ENCODE data around the gene TMEM209.
"Not testable (repeated sequence)": the region's sequence is repeated elsewhere in the genome, so short reads cannot be mapped to it uniquely, and the experiment has no call there.

The TMEM209 gene

DNA sequence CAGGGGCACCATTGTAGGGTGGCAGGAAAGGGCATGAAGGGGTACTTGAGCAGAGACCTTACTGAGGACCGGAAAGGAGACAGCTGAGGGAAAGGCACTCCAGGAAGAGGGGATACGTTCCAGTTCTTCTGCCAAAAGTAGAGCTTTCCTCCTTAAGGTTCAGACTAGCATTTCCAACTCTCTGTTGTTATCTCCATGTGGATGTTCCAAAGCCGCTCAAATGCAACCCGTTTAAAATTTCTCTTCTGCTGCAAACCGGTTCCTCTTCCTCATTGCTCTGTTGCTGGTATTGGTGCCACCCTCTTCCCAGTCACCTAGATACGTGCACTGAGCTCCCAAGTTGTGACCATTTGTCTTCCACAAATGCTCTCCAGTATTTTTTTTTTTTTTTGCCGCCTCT, 47.5 kb downstream of the TMEM209 start:
- no peak for DNase-seq

DNA sequence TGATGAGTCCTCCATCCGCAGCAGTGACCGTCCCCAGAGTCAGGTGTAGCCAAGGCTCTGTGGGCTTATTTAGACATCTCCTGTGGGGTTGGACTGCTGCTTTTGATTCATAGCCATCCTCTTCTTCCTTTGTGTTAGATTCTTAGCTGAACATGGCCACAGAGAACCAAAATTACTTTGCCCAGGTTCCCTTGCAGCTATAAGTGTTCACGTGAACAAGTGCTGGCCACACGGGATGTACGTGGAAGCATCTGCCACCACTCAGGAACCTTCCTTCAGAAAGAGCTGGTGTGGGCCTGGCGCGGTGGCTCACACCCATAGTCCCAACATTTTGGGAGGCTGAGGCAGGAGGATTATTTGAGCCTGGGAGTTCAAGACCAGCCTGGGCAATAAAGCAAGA, 49.1 kb downstream of the TMEM209 start:
- no peak for DNase-seq

DNA sequence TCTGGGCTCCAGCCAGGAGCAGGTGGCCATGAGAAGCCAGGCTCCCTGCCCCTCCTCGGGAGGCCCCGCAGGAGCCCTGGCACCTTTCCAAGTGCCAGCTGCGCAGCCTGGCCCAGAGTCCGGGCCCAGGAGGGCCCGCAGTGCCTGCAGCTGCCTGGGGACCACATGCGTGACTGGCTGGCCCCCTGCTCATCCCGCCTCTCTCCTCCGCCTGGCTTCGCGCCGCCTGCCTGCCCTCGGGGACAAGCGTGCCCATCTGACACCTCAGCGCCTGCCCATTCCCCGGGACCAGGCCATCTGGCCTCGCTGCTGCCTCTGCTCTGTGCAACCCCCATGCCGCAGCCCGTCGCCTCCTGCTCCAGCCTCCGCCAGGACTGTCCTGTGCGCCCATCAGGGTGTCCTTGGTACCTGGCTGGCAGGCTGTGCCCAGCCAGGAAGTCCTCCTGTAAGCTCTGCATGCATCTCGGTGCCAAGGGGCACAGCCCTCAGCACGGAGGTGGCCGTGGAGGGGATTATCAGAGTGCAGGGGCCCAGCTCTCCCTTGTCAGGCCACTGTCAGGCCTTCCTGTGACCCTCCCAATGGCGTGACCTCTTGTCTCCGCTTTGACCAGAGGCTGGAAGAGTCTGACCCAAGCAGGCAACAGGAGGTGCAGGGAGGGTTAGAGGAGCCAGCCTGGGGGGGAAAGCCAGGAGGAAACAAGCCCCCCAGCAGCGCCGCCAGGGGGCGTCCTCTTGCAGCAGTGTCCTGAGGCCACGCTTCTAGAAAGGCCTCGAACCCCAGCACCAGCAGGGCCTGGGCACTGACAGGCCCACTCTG, 50.5 kb downstream of the TMEM209 start:
- DNase-seq: no peak

DNA sequence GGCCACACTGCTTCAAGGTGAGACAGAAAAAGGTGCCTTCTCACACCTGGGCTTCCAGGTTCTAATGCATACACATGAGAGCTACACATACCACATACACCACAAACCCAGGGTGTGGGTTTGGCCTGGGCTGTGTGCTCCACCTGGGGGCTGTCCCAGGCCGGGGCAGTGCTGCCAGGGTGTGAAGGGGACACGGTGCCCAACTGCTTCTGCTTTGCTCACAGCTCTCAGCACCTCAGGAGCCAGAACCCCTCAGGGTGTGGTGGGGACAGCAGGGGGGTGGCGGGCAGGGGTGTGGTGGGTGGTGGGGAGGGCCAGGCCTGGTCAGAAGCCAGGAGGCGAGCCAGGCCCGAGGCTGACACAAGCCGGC, 51.1 kb downstream of the TMEM209 start:
- DNase-seq: no peak

DNA sequence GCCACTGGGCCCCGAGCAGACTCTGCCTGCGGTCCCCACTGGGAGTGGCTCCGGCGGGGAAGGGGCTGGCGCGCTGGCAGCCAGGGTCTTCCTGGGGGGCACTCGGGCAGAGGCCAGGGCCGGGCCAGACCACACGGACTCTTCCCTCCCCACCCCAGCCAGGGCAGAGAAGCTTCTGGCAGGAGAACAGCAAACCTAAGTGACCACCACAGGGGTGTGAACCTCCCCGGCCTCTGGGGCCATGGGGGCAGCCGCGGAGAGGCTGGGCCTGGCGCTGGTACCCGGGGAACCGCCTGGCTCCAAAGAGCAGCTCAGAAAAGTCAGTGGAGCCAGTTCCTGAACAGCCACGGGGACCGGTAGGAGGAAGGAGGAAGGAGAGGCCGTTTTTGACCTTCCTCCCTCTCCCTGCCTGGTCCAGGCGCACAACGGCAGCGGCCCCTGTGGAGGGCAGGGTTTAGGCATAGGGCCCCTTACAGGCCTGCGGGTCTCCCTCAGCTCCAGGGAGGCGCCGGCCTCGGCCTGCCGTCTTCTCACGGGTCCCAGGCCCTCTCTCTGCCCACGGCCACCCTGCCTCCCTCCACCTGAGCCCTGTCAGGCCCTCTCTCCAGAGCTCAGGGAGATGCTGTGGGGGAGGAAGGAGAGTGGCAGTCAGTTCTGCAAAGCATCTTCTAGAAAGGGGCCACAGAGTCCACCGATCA, 51.8 kb downstream of the TMEM209 start:
- DNase-seq: no peak

DNA sequence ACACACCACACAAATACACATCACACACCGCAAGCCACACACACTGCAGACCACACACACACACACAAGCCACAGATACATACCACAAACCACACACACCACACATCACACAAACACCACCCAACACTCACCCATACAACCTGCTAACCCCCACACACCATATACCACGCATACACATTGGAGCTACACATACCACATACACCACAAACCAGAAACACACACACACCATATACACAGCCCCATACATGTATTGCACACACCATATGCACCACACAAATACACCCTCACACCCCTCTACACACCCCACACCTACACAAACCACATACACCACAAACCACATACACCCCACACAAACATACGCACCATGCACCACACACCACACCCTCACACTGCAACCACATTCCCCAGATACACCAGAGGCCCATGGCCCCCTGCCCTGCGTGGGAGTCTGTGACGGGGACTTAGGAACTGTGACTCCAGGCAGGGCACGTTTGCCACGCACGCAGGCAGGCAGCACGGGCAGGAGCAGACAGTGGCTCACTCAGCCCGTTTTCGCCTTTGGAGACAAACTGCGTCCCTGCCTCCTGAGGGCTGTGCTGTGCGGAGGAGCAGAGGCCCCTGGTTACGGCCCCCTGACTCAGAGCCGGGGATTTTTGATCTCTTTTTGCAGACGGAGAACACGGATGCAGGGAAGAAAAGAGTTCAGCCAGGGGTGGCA, 52.6 kb downstream of the TMEM209 start:
- DNase-seq: no peak

DNA sequence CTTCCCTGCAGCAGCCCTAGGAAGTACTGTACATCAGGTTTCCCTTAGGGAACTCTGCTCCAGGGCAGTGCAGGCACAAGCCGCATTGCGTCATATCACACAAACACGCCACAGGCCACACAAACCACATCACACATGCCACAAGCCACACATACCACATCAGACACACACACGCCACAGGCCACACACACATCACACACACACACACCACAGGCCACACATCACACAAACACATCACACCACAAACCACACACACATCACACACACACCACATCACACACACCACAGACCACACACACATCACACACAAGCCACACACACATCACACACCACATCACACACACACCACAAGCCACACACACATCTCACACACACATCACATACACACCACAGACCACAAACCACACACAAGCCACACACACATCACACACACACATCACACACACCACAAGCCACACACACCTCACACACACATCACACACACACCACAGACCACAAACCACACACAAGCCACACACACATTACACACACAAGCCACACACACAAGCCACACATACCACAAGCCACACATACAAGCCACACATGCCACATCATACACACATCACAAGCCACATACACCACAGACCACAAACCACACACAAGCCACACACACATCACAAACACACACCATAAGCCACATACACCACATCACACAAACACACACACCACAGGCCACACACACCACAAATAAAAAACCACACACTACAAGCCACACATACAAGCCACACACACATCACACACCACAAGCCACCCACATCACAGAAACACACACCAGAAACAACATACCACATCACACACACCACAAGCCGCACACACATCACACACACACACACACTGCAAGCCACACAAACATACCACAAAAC, 53.4 kb downstream of the TMEM209 start:
- no peak for DNase-seq

DNA sequence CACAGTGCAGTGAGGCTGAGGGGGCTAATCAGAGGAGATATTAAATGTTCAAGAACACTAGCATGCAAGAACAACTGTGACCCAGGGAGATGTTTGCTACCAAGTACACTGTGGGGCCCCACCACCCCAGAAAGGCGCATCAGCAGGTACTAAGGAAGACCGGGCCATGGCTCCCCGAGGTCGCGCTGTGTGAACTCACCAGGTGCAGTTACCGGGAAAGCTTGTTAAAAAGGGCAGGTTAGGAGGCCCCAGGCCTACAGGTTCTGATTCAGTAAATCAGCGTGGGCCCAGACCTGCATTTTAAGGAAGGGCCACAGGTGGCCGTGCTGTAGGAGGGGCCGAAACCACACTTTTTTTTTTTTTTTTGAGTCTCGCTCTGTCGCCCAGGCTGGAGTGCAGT, 54.6 kb downstream of the TMEM209 start:
- no peak for DNase-seq

DNA sequence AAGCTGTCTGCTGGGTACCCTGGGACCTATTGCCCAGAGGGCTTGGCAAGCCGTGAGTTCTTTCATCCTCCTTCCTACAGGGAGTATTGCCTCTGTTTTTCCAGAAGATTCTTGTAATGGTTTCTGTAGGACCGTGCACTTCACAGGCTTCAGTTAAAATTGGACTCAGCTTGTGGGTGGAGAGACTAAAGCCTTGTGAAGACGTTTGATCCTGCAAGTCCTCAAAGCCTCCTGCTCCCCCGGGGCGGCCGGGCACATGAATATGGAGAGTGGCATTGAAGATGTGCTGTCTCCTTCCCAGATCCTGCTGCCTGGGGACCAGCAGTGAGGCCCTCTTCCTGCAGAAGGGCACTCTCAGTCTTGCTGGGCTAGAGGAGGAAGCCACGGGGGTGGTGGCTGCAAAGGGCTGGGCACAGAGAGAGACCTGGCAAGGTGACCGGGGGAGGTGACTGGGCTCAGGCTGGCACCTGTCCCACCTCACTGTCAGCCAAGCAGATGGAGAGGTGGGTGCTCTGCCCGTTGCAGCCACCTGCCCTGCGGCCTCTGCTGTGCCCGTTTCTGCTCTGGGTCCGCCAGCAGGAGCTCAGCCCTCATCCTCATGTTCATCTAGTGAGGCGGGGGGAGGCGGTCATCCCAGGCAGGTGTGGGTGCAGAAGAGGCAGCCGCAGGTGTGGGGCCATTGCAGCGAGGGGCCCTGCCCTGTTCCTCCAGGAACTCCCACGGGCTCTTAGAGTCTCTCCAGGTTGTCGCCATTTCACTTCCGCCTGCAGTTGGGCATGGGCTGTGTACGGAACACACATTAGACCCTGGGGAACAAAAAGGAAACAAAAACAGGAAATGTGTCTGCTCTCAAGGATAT, 55.7 kb downstream of the TMEM209 start:
- no peak for DNase-seq

DNA sequence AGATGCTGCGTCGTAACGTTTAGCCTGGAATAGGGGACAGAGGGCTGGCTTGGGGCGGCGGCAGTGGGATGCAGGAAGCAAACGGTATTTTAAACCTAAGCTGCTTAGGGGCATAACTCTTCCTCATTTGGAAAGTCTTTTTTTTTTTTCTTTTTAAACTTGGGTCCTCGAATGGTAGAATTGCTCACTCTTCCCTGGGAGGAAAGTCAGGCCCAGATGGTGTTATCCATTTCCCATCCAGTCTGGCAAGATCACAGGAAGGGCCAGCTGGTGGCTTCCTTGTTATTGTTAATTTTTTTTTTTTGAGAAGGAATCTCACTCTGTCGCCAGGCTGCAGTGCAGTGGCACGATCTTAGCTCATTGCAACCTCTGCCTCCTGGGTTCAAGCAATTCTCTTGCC, 56.6 kb downstream of the TMEM209 start:
- DNase-seq: no peak

DNA sequence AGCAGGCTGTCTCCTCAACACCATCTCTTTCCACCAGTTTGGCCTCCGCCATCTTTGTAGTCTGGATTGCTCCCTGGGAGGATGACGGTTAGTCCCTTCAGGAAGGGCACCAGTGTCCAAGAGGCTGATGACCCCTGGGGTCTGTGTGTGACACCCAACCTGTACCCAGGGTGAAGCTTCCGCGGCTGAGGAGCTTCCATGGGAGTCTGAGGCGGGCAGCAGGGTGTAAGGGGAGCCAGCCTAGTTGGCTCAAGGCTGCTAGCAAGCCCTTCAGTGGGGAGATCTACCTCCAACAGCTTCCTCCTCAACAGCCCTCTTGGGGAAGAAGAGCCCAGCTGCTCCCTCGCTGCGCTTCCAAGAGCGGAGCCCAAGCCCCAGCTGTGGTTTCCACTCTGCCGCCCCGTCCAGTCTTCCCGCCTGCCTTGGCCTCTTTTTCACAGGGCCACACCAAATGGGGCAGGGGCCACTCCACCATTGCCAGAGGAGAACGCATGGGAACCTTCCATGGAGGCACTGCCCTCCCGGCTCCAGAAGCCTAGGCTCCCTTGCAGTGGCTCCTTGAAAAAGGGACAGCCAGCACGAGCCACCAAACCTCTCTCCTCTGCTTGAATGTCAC, 57.4 kb downstream of the TMEM209 start:
- no peak for DNase-seq

DNA sequence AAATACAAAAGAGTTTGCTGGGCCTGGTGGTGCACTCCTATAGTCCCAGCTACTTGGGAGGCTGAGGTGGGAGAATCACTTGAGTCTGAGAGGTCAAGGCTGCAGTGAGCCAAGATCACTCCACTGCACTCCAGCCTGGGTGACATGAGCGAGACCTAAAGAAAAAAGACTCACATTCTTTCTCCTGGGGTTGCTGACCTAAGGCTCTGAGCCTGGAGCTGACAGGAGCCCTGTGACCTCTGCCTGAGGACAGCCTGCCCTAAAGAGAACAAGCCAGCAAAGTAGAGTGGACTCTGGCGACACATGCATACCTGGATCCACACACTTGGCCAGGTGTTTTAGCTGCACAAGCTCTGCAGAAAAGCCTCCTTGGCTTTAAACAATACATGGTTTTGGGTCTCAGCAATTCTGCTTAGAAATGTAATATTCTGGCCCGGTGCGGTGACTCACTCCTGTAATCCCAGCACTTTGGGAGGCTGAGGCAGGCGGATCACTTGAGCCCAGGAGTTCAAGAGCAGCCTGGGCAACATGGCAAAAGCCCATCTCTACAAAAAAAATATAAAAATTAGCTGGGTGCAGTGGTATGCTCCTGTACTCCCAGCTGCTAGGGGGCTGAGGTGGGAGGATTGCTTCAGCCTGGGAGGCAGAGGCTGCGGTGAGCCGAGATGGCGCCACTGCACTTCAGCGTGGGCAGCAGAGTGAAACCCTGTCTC, 58.4 kb downstream of the TMEM209 start:
- no peak for DNase-seq

DNA sequence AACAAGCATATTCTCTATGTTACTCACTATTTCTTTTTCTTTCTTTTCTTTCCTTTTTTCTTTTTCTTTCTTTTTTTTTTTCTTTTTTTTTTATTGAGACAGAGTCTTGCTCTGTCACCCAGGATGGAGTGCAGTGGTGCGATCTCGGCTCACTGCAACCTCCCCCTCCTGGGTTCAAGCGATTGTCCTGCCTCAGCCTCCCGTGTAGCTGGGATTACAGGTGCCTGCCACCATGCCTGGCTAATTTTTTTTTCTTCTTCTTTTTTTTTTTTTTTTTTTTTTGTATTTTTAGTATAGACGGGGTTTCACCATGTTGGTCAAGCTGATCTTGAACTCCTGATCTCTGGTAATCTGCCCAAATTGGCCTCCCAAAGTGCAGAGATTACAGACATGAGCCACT, 59.1 kb downstream of the TMEM209 start:
- not testable (repeated sequence) for DNase-seq

DNA sequence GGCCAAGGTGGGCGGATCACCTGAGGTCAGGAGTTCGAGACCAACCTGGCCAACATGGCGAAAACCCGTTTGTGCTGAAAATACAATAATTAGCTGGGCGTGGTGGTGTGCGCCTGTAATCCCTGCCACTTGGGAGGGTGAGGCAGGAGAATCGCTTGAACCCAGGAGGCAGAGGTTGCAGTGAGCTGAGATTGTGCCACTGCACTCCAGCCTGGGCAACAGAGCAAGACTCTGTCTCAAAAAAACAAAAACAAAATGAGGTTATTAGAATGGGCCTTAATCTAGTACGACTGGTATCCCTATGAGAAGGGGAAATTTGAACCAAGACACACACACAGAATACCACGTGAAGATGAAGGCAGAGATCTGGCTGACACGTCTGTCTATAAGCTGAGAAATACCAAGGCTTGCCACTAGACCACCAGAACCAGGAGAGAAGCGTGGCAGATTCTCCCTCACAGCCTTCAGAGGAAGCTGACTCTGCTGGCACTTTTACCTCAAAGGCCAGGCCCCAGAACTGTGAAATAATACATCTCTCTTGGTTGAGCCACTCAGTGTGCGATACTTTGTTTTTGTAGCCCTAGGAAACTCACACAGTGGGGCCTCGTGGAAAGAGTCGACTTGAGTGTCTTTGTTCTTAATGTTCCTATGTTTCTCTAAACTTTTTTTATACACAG, 59.6 kb downstream of the TMEM209 start:
- no peak for DNase-seq

DNA sequence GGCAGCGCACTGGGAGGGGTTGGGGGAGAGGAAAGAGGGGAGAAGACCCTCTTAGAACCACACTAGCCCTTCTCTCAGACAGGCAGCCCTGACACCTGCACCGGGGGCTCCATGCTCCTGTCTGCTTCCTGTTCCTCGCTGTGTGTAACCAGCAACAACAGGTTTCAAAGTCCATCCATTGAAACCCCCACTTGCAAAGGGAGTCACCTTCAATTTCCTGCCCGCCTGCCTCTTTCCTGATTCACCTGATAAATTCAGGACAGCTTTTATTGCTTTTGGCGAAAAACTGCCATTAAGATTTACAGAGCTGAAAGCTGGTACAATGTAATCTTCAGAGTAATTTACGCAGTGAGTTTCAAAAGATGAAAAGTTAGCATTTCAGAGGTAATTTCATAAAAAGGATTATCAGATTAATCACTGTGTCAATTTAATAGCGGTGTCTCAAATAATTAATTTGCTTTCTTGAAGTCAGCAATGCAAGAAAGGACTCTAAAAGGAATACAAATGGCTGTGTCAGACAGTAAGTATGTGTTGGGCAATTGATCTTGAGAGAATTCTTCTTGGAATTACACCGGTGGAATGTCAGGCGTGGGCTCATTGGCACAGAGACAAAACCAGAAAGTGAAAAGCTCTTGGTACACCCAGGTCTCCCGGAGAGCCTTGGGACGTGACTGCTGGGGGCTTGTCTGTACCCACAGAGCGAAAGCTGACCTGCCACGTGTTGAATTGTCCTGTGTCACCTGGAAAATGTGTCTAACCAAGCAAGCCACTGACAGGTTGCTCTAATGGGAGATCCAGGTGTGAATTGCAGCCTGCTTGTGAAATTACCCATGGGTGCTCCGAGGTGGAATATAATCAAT, 60.7 kb downstream of the TMEM209 start:
- no peak for DNase-seq

DNA sequence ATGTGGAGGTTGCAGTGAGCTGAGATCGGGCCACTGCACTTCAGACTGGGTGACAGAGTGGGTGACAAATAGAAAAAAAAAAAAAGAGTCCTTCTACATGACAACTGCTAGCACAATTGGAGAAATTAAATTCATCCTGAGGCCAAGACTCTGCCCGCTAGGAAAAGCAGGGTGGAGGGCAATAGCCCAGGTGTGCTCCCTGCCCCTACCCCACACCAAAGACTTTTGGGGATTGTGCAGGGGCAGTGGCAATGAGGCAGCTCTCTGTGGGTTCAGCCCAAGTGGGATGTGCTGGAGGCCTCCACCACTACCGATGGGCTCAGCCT, 61.3 kb downstream of the TMEM209 start:
- DNase-seq: no peak

DNA sequence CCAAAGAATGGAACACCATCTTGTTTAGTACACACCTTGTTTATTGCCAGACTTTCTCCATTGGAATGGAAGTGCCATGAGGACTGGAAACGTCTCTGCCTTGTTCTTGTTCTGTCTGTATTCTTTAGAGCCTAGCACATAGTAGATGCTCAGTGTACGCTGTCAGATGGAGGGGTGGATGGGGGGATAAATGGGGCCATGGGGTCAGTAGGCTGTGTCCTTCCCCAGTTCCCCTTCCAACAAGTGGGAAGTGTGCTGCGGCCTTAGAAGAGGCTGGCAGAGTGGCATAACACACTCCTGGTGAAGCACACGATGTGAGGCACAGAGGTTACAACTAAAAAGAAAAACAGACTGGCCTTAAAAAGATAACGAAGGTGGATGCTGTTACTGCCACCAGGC, 61.9 kb downstream of the TMEM209 start:
- DNase-seq: no peak

DNA sequence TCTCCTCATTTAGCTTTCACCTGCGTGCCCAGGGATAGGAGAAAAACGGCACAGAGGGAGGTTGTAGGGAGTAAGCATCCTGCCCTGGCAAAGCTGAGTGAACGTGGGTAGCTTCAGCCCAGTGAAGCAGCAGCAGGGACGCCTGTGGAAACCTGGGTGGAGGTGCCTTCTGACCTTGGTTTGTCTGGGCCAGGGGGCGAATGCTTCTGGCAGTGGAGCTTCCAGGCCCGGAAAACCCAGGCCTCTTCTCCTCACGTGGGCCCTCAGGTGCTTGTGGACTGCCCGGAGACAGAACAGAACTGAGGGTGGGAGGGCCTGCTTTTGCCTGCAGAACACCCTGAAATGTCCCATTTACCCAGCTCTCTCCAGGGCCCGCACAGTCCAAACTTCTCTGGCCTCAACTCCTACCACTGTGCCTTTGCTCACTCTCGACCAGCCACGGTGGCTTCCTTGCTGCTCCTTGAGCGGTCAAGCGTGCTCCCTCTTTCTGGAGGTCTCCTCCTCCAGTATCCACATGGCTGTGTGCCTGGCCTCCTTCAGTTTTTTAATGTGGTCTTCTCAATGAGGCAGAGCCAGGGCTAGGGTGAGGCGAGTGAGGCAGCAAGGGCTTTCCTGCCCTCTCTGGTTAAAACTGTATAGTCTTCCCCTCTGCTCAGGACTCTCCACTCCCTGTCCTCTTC, 62.4 kb downstream of the TMEM209 start:
- no peak for DNase-seq
